Breast epithelium (tissue), 3 donors: ENCODE measurements around the gene ZKSCAN5.

Source experiments
- CTCF ChIP-seq, 3 donors: fragments of 450-650 bp; IDR thresholded peaks; one replicate each; pipeline ENCODE4 v1.5.1; 2016 to 2017; ENCODE audit warnings: antibody characterized with exemption in 3 of 3, mild to moderate bottlenecking in 3 of 3, moderate library complexity in 3 of 3
- POLR2AphosphoS5 ChIP-seq, 3 donors: sonication (generic); formaldehyde crosslinking; IDR thresholded peaks; one replicate each; pipeline ENCODE4 v1.6.1; 2017; ENCODE audit warnings: antibody characterized with exemption in 3 of 3

- TF ChIP-seq CTCF (IDR thresholded peaks at IDR 0.05) = no peak
- no peak for TF ChIP-seq POLR2AphosphoS5 (IDR thresholded peaks at IDR 0.05)
Observed at GRCh38 chr7:99469381-99470065, 34.9 kb upstream of the ZKSCAN5 start.
